Spleen (tissue), 7 donors: ENCODE results near the gene SHH.

Experiments
- CTCF ChIP-seq, 11 experiments: fragments of 200-600 bp in 7 of 11; fragments of 450-650 bp in 4 of 11; sonication (generic) in 4 of 11; IDR thresholded peaks in 8 of 11; conservative IDR thresholded peaks in 3 of 11; 1 replicate in 7 of 11; 2 replicates in 4 of 11; pipeline versions ENCODE4 v1.4.0 to v1.8.0; 2016 to 2021; ENCODE audit warnings: antibody characterized with exemption in 11 of 11, inconsistent platforms in 4 of 11, mild to moderate bottlenecking in 1 of 11
- POLR2A ChIP-seq, 3 donors: fragments of 450-650 bp; IDR thresholded peaks; one replicate each; pipeline ENCODE4 v1.5.1; 2017; ENCODE audit warnings: antibody characterized with exemption in 3 of 3, mild to moderate bottlenecking in 1 of 3
- POLR2AphosphoS5 ChIP-seq, 3 donors: sonication (generic); formaldehyde crosslinking; IDR thresholded peaks; one replicate each; pipeline ENCODE4 v1.5.1; 2017; ENCODE audit warnings: antibody characterized with exemption in 3 of 3
- donor health status: DM: no; HTN: no; CAD: no; lungs with moderate emphysema.
- donor health status: DM: no; HTN: no; CAD: no.
- donor health status: DM: no; HTN: no; CAD: no.

GRCh38 chr7:155793720-155794119, 18.5 kb downstream of the SHH start:
- TF ChIP-seq POLR2A (IDR thresholded peaks at IDR 0.05) (no peak), CTCF (IDR thresholded peaks at IDR 0.05 in 8 of 11, conservative IDR thresholded peaks at IDR 0.05 in 3 of 11) (no peak), POLR2AphosphoS5 (IDR thresholded peaks at IDR 0.05) (no peak)
